Large intestine (tissue), 3 donors: ENCODE data around the gene TNS1. TPM values are rescaled to one million over a fixed set of nuclear protein-coding genes. Genes with fewer than 3 reads are reported as not detected.

Experiments used
- DNase-seq, 2 donors: peaks; one replicate each; pipeline versions ENCODE4 v3.0.0 to v3.0.0-alpha.2; 2013
- H3K27ac ChIP-seq: one replicate; pipeline ENCODE4 v1.5.1; 2013; ENCODE audit warnings: low read length
- H3K27me3 ChIP-seq: 2 replicates; pipeline ENCODE4 v1.6.1; 2013; ENCODE audit warnings: low read length; ENCODE audit not compliant: control insufficient read depth, insufficient read depth
- H3K36me3 ChIP-seq: 2 replicates; pipeline ENCODE4 v1.6.1; 2013; ENCODE audit warnings: low read length; ENCODE audit not compliant: control insufficient read depth, insufficient read depth
- H3K4me1 ChIP-seq: one replicate; pipeline ENCODE4 v1.6.1; 2013; ENCODE audit warnings: low read length; ENCODE audit not compliant: control insufficient read depth, insufficient read depth
- H3K4me3 ChIP-seq: one replicate; pipeline ENCODE4 v1.5.1; 2013; ENCODE audit warnings: low read length
- H3K9me3 ChIP-seq: one replicate; pipeline ENCODE4 v1.6.1; 2013; ENCODE audit warnings: mild to moderate bottlenecking, low read depth, low read length, moderate library complexity; ENCODE audit not compliant: control insufficient read depth
- WGBS: methylation state at CpG from one replicate; pipeline ENCODE4 v1.1.5; 2013; ENCODE audit warnings: low lambda C conversion rate; ENCODE audit not compliant: insufficient coverage; 5-methylcytosine and 5-hydroxymethylcytosine counted together
- polyA plus RNA-seq: library from polyadenylated mRNA; unstranded; fragments of 120-200 nt; gene quantifications from one replicate; pipeline ENCODE4 v1.2.1, GENCODE V29; 2013

Gene TNS1
- polyA plus RNA-seq, 1 donor, result 26.8 TPM

GRCh38 chr2:217877866-217878265, 124.9 kb downstream of the TNS1 start:
- Histone ChIP-seq H3K36me3 (peaks cover 33% of the 10 kb centered on the region), H3K4me3 (no peak overlapping the region), H3K9me3 (no peaks in the 10 kb centered on the region), H3K4me1 (no peaks in the 10 kb centered on the region), H3K27me3 (no peaks in the 10 kb centered on the region), H3K27ac (no peak overlapping the region)
- WGBS, result no CpG with 5 or more reads among the region's 8 CpGs
- no peak for DNase-seq

- no peaks in the 10 kb centered on the region for H3K9me3 ChIP-seq
- H3K27me3 ChIP-seq, result no peaks in the 10 kb centered on the region
- no peak overlapping the region for H3K4me3 ChIP-seq
- no peak for DNase-seq
- no CpG with 5 or more reads among the region's 4 CpGs for WGBS
- H3K36me3 ChIP-seq, result peaks cover 33% of the 10 kb centered on the region
- no peaks in the 10 kb centered on the region for H3K4me1 ChIP-seq
- H3K27ac ChIP-seq, result no peak overlapping the region
Measured at GRCh38 chr2:217876253-217876570, 126.6 kb downstream of the TNS1 start.

GRCh38 chr2:217875556-217876252, 127.1 kb downstream of the TNS1 start:
- no peaks in the 10 kb centered on the region for H3K4me1 ChIP-seq
- DNase-seq, result no peak
- peaks cover 31% of the 10 kb centered on the region for H3K36me3 ChIP-seq
- no CpG with 5 or more reads among the region's 4 CpGs for WGBS
- H3K27ac ChIP-seq, result no peak overlapping the region
- H3K9me3 ChIP-seq, result no peaks in the 10 kb centered on the region
- H3K27me3 ChIP-seq, result no peaks in the 10 kb centered on the region
- H3K4me3 ChIP-seq, result no peak overlapping the region

- peaks cover 29% of the 10 kb centered on the region for H3K36me3 ChIP-seq
- no peaks in the 10 kb centered on the region for H3K4me1 ChIP-seq
- no peak for DNase-seq
- no peak overlapping the region for H3K4me3 ChIP-seq
- H3K27me3 ChIP-seq, result no peaks in the 10 kb centered on the region
- no peak overlapping the region for H3K27ac ChIP-seq
- H3K9me3 ChIP-seq, result no peaks in the 10 kb centered on the region
- no CpG with 5 or more reads among the region's 1 CpG for WGBS
Measured at GRCh38 chr2:217875138-217875537, 127.7 kb downstream of the TNS1 start.

- DNase-seq, result no peak
- Histone ChIP-seq H3K4me1 (no peaks in the 10 kb centered on the region), H3K27me3 (no peaks in the 10 kb centered on the region), H3K9me3 (no peaks in the 10 kb centered on the region), H3K36me3 (peaks cover 27% of the 10 kb centered on the region), H3K4me3 (no peak overlapping the region), H3K27ac (no peak overlapping the region)
- WGBS, result no CpG with 5 or more reads among the region's 8 CpGs
Measured at GRCh38 chr2:217873371-217873770, 129.4 kb downstream of the TNS1 start.

GRCh38 chr2:217872319-217872718, 130.5 kb downstream of the TNS1 start:
- no peak for DNase-seq
- no peaks in the 10 kb centered on the region for H3K9me3 ChIP-seq
- H3K27ac ChIP-seq, result no peak overlapping the region
- no peak overlapping the region for H3K4me3 ChIP-seq
- no CpG with 5 or more reads among the region's 2 CpGs for WGBS
- no peaks in the 10 kb centered on the region for H3K4me1 ChIP-seq
- H3K27me3 ChIP-seq, result no peaks in the 10 kb centered on the region
- H3K36me3 ChIP-seq, result peaks cover 26% of the 10 kb centered on the region

- DNase-seq, result no peak
- Histone ChIP-seq H3K4me1 (no peaks in the 10 kb centered on the region), H3K9me3 (no peaks in the 10 kb centered on the region), H3K4me3 (no peak overlapping the region), H3K27ac (no peak overlapping the region), H3K36me3 (peaks cover 35% of the 10 kb centered on the region), H3K27me3 (no peaks in the 10 kb centered on the region)
- WGBS, result no CpG with 5 or more reads among the region's 13 CpGs
Measured at GRCh38 chr2:217870528-217871011, 132.2 kb downstream of the TNS1 start.

GRCh38 chr2:217868911-217869334, 133.9 kb downstream of the TNS1 start:
- H3K27ac ChIP-seq, result no peak overlapping the region
- H3K36me3 ChIP-seq, result peaks cover 47% of the 10 kb centered on the region

GRCh38 chr2:217868265-217868892, 134.4 kb downstream of the TNS1 start:
- H3K4me1 ChIP-seq, result no peaks in the 10 kb centered on the region
- WGBS, result no CpG with 5 or more reads among the region's 5 CpGs
- H3K27ac ChIP-seq, result no peak overlapping the region
- no peak overlapping the region for H3K4me3 ChIP-seq
- no peaks in the 10 kb centered on the region for H3K9me3 ChIP-seq
- peaks cover 52% of the 10 kb centered on the region for H3K36me3 ChIP-seq
- H3K27me3 ChIP-seq, result no peaks in the 10 kb centered on the region
- no peak for DNase-seq

More at GRCh38 chr2:217868911-217869334, 133.9 kb downstream of the TNS1 start:
- no peaks in the 10 kb centered on the region for H3K9me3 ChIP-seq
- H3K4me3 ChIP-seq, result no peak overlapping the region
- WGBS, result no CpG with 5 or more reads among the region's 3 CpGs
- no peaks in the 10 kb centered on the region for H3K27me3 ChIP-seq
- no peaks in the 10 kb centered on the region for H3K4me1 ChIP-seq
- no peak for DNase-seq

- no peak for DNase-seq
- peaks cover 45% of the 10 kb centered on the region for H3K36me3 ChIP-seq
- no peaks in the 10 kb centered on the region for H3K27me3 ChIP-seq
- WGBS, result no CpG with 5 or more reads among the region's 3 CpGs
- H3K4me3 ChIP-seq, result no peak overlapping the region
- no peak overlapping the region for H3K27ac ChIP-seq
- H3K4me1 ChIP-seq, result no peaks in the 10 kb centered on the region
- H3K9me3 ChIP-seq, result no peaks in the 10 kb centered on the region
Measured at GRCh38 chr2:217866457-217866856, 136.3 kb downstream of the TNS1 start.
